Astrocyte (in vitro differentiated cells and primary cell): ENCODE results near the gene MOV10L1. TPM values are rescaled to one million over a fixed set of nuclear protein-coding genes. Genes with fewer than 3 reads are reported as not detected.
"Not testable (repeated sequence)": the region's sequence is repeated elsewhere in the genome, so short reads cannot be mapped to it uniquely, and the experiment has no call there.

ENCODE experiments used
- DNase-seq: peaks from one replicate; pipeline ENCODE4 v3.0.0-alpha.2; 2010; ENCODE audit warnings: low read depth
- FAIRE-seq: peaks from 2 replicates; lab custom pipeline; 2011; peaks lifted over from hg19 to GRCh38; lab: Jason Lieb, UNC
- H2AFZ ChIP-seq: 2 replicates; pipeline ENCODE4 v1.6.0; 2012; ENCODE audit warnings: low read depth, low read length, inconsistent platforms
- H3K27ac ChIP-seq: 2 replicates; pipeline ENCODE4 v1.5.1; 2011; ENCODE audit warnings: low read depth, low read length, inconsistent platforms
- H3K27me3 ChIP-seq: 2 replicates; pipeline ENCODE4 v1.6.0; 2011; ENCODE audit warnings: low read length, inconsistent platforms; ENCODE audit not compliant: insufficient read depth
- H3K36me3 ChIP-seq: 2 replicates; pipeline ENCODE4 v1.5.1; 2011; ENCODE audit warnings: low read length, inconsistent platforms; ENCODE audit not compliant: insufficient read depth
- H3K4me1 ChIP-seq: 2 replicates; pipeline ENCODE4 v1.5.1; 2011; ENCODE audit warnings: low read length, inconsistent platforms; ENCODE audit not compliant: insufficient read depth
- H3K4me2 ChIP-seq: 2 replicates; pipeline ENCODE4 v1.6.0; 2012; ENCODE audit warnings: low read length, inconsistent platforms
- H3K4me3 ChIP-seq: 2 replicates; pipeline ENCODE4 v1.5.1; 2011; ENCODE audit warnings: low read depth, mild to moderate bottlenecking, low read length, inconsistent platforms; ENCODE audit not compliant: insufficient read depth
- H3K79me2 ChIP-seq: 2 replicates; pipeline ENCODE4 v1.6.0; 2012; ENCODE audit warnings: mild to moderate bottlenecking, low read length, inconsistent platforms; ENCODE audit not compliant: insufficient read depth
- H3K9ac ChIP-seq: 2 replicates; pipeline ENCODE4 v1.6.0; 2012; ENCODE audit warnings: mild to moderate bottlenecking, low read length, inconsistent platforms
- H3K9me3 ChIP-seq: 2 replicates; pipeline ENCODE4 v1.5.1; 2012; ENCODE audit warnings: low read depth, mild to moderate bottlenecking, low read length, inconsistent platforms; ENCODE audit not compliant: insufficient read depth
- H4K20me1 ChIP-seq: 2 replicates; pipeline ENCODE4 v1.6.0; 2012; ENCODE audit warnings: low read length, inconsistent platforms; ENCODE audit not compliant: insufficient read depth
- H3K27ac Mint-ChIP-seq: one replicate; pipeline ENCODE4 v1.8.0; 2021; ENCODE audit warnings: mild to moderate bottlenecking, mixed read lengths; ENCODE audit not compliant: unreplicated experiment
- H3K27me3 Mint-ChIP-seq: one replicate; pipeline ENCODE4 v1.8.0; 2021; ENCODE audit warnings: low read depth, mixed read lengths; ENCODE audit not compliant: unreplicated experiment
- H3K36me3 Mint-ChIP-seq: one replicate; pipeline ENCODE4 v1.8.0; 2021; ENCODE audit warnings: low read depth, mixed read lengths; ENCODE audit not compliant: unreplicated experiment
- H3K4me1 Mint-ChIP-seq: one replicate; pipeline ENCODE4 v1.8.0; 2021; ENCODE audit warnings: low read depth, mixed read lengths; ENCODE audit not compliant: unreplicated experiment
- H3K4me3 Mint-ChIP-seq: one replicate; pipeline ENCODE4 v1.8.0; 2021; ENCODE audit warnings: mild to moderate bottlenecking, moderate library complexity, mixed read lengths; ENCODE audit not compliant: unreplicated experiment
- H3K9me3 Mint-ChIP-seq: one replicate; pipeline ENCODE4 v1.8.0; 2021; ENCODE audit warnings: mild to moderate bottlenecking, mixed read lengths; ENCODE audit not compliant: unreplicated experiment
- CTCF ChIP-seq: IDR thresholded peaks from 2 replicates; pipeline ENCODE4 v1.5.1; 2011; ENCODE audit warnings: low read depth, mild to moderate bottlenecking, inconsistent platforms, low read length, moderate library complexity; ENCODE audit not compliant: insufficient read depth
- EZH2 ChIP-seq: IDR thresholded peaks from 2 replicates; pipeline ENCODE4 v1.6.1; 2012; ENCODE audit warnings: mild to moderate bottlenecking, low read length, inconsistent platforms; ENCODE audit not compliant: insufficient read depth
- total RNA-seq: library from RNA; stranded (reverse); gene quantifications from 2 replicates; pipeline ENCODE4 v1.2.1, GENCODE V29; 2021

Gene MOV10L1
- total RNA-seq, 1 donor from 2014 or later, result 0.61 TPM

GRCh38 chr22:50136581-50137015 is 46.8 kb downstream of the MOV10L1 start:
- Mint-ChIP-seq H3K36me3 (peaks cover 3% of the 10 kb centered on the region), H3K4me3 (no peak overlapping the region), H3K27me3 (peaks cover 1% of the 10 kb centered on the region), H3K4me1 (peaks cover 10% of the 10 kb centered on the region), H3K27ac (peak overlapping the region; percentile 51), H3K9me3 (peaks cover 3% of the 10 kb centered on the region)
- H3K4me3 ChIP-seq, result no peak overlapping the region
- H3K4me1 ChIP-seq, result no peaks in the 10 kb centered on the region
- H3K36me3 ChIP-seq, result no peaks in the 10 kb centered on the region
- FAIRE-seq (no peak), DNase-seq (no peak)
- no peak overlapping the region for H3K27ac ChIP-seq
- no peak overlapping the region for H3K4me2 ChIP-seq
- H3K27me3 ChIP-seq, result no peaks in the 10 kb centered on the region
- no peaks in the 10 kb centered on the region for H3K79me2 ChIP-seq
- no peak overlapping the region for H2AFZ ChIP-seq
- H3K9ac ChIP-seq, result no peak overlapping the region
- H3K9me3 ChIP-seq, result no peaks in the 10 kb centered on the region
- no peaks in the 10 kb centered on the region for H4K20me1 ChIP-seq
- TF ChIP-seq EZH2 (no peak), CTCF (no peak)

- H3K36me3 ChIP-seq, DNase-seq, H3K9me3 Mint-ChIP-seq, H3K27me3 ChIP-seq, H2AFZ ChIP-seq, H3K27me3 Mint-ChIP-seq, H3K9me3 ChIP-seq, H3K27ac ChIP-seq, H3K36me3 Mint-ChIP-seq, H3K4me3 ChIP-seq, H4K20me1 ChIP-seq, H3K4me1 ChIP-seq, H3K4me2 ChIP-seq, H3K4me1 Mint-ChIP-seq, H3K4me3 Mint-ChIP-seq, H3K9ac ChIP-seq, H3K27ac Mint-ChIP-seq, FAIRE-seq, H3K79me2 ChIP-seq: not testable (repeated sequence)
These were observed 47.5 kb downstream of the MOV10L1 start for GRCh38 chr22:50137277-50137676.

GRCh38 chr22:50138041-50138440 is 48.2 kb downstream of the MOV10L1 start:
- Histone ChIP-seq H3K4me3 (no peak overlapping the region), H3K9ac (no peak overlapping the region), H3K27me3 (no peaks in the 10 kb centered on the region), H3K79me2 (no peaks in the 10 kb centered on the region), H3K9me3 (no peaks in the 10 kb centered on the region), H3K4me1 (no peaks in the 10 kb centered on the region), H3K27ac (no peak overlapping the region), H3K4me2 (no peak overlapping the region), H4K20me1 (no peaks in the 10 kb centered on the region), H3K36me3 (no peaks in the 10 kb centered on the region), H2AFZ (no peak overlapping the region)
- Mint-ChIP-seq H3K4me3 (no peak overlapping the region), H3K27me3 (peaks cover 5% of the 10 kb centered on the region), H3K27ac (no peak overlapping the region), H3K9me3 (no peaks in the 10 kb centered on the region), H3K4me1 (peaks cover 10% of the 10 kb centered on the region), H3K36me3 (no peaks in the 10 kb centered on the region)
- no peak for TF ChIP-seq CTCF
- no peak for TF ChIP-seq EZH2
- FAIRE-seq (no peak), DNase-seq (no peak)
